ENCODE data around the gene PRKCE. TPM values are rescaled to one million over a fixed set of nuclear protein-coding genes. Genes with fewer than 3 reads are reported as not detected.

The PRKCE gene
- total RNA-seq, 1 donor from 2014 or later = 4.6 TPM

DNA sequence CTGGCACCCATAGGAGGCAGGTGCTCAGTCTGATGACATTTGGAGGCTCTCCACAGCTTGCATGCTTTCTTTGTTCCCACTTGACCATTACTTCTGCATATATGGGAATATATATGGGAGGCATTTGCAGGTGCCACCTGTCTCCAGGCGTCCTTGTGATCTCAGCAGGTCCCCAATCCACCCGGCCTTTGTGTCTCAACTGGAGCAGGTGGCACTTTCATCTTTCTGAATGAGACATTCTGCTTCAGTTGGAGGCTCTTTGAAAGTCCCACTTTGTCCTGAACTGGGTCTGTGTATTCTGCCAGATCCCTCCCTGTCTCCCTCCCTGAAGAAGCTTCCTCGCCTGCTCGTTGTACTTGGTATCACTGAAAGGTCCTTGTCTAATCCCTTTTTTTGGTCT is 327.6 kb downstream of the PRKCE start:
- no peaks in the 10 kb centered on the region for H3K4me1 ChIP-seq
- no peaks in the 10 kb centered on the region for H3K36me3 ChIP-seq
- no peaks in the 10 kb centered on the region for H3K9me3 ChIP-seq
- DNase-seq (ENCODE audit: low spot score in 2 of 2) = no peak
- H3K27ac ChIP-seq = no peak overlapping the region
- no peak overlapping the region for H3K4me3 ChIP-seq
- TF ChIP-seq, protein P1, sequence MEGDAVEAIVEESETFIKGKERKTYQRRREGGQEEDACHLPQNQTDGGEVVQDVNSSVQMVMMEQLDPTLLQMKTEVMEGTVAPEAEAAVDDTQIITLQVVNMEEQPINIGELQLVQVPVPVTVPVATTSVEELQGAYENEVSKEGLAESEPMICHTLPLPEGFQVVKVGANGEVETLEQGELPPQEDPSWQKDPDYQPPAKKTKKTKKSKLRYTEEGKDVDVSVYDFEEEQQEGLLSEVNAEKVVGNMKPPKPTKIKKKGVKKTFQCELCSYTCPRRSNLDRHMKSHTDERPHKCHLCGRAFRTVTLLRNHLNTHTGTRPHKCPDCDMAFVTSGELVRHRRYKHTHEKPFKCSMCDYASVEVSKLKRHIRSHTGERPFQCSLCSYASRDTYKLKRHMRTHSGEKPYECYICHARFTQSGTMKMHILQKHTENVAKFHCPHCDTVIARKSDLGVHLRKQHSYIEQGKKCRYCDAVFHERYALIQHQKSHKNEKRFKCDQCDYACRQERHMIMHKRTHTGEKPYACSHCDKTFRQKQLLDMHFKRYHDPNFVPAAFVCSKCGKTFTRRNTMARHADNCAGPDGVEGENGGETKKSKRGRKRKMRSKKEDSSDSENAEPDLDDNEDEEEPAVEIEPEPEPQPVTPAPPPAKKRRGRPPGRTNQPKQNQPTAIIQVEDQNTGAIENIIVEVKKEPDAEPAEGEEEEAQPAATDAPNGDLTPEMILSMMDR (IDR thresholded peaks at IDR 0.05) = no peak
- no peaks in the 10 kb centered on the region for H3K27me3 ChIP-seq
- intact Hi-C loops (cut with DNase I) = no loop called here

DNA sequence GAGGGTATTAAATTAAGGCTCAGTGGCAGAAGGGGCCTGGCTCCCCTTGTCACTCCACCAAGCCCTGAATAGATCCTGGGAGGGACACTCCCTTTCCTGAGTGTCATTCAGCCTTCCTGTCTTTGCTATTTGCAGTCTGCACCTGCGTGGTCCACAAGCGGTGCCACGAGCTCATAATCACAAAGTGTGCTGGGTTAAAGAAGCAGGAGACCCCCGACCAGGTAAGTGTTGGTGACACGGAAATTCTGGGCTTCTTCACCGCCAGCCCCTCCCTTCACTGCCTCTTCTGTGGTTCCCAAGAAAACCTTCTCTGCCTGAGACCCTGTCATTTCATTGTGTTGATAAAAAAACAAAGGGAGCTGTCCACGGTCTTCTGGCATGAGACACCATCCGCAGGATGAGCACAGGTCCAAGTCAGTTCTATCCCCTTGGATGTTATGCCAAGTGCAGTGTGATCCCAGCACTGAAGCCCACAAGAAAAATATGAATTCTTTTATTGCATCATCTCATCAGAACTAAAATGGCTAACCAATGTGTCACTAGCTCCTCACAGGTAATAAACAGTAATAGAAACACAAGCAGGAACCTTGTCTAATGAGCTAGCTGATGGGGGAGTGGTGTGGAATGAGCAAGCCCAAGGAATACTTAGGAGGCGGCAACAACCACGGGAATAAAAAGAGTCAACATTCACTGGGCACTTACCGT is 328.8 kb downstream of the PRKCE start:
- TF ChIP-seq, protein P1 (IDR thresholded peaks at IDR 0.05) = no peak
- no peaks in the 10 kb centered on the region for H3K4me1 ChIP-seq
- no peaks in the 10 kb centered on the region for H3K9me3 ChIP-seq
- intact Hi-C loops (cut with DNase I) = no loop called here
- H3K4me3 ChIP-seq = no peak overlapping the region
- no peak for DNase-seq (ENCODE audit: low spot score in 2 of 2)
- no peaks in the 10 kb centered on the region for H3K36me3 ChIP-seq
- H3K27me3 ChIP-seq = no peaks in the 10 kb centered on the region
- no peak overlapping the region for H3K27ac ChIP-seq

DNA sequence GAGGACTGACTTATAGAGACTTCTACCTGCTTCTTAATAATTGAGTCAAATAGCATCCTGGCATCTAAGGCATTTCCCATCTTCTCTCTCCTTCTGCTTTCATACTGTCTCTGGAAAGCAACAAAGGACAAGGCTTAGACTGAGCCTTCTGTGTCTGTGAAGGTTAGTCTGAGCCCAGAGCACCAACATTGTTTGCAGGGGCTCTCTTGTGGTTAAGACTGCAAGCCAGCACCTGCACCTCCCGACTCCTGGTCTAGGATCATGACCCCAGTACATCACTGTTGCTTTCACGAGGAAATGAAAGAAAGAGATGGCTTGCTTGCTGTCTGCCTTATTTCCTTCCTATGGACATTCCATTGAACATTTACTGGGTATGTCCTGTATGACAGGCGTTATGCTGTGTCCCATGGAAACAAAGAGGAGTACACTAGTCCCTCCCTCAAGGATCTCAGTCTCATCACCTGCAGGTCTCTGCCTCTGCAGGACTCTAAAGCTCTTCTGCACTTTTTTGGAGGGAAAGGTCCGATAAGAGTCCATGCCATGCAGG is 330.0 kb downstream of the PRKCE start:
- Histone ChIP-seq H3K4me3 (no peak overlapping the region), H3K9me3 (no peaks in the 10 kb centered on the region), H3K36me3 (no peaks in the 10 kb centered on the region), H3K4me1 (no peaks in the 10 kb centered on the region), H3K27ac (no peak overlapping the region), H3K27me3 (no peaks in the 10 kb centered on the region)
- TF ChIP-seq, protein P1 (IDR thresholded peaks at IDR 0.05) = no peak
- intact Hi-C loops (cut with DNase I) = no loop called here
- no peak for DNase-seq (ENCODE audit: low spot score in 2 of 2)

DNA sequence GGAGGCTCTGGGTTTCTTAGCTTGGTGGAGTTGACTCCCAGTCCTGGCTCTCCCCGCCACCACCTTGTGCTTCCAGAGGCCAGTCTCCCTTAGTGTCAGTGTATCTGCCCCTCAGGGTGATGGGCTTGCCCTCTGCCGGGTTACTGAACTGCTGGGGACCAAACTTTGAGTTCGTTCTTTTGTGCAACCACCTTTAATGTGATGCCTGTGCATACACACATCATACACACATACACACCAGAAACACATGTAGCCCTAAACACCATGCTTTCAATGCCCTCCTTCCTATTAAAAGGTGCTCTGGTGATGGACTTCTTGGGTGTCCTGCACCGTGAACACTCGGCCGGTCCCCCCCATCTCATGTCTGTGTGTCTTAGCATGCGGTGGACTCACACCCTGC is 330.6 kb downstream of the PRKCE start:
- Histone ChIP-seq H3K36me3 (no peaks in the 10 kb centered on the region), H3K9me3 (no peaks in the 10 kb centered on the region), H3K4me1 (no peaks in the 10 kb centered on the region), H3K4me3 (no peak overlapping the region), H3K27me3 (no peaks in the 10 kb centered on the region), H3K27ac (no peak overlapping the region)
- DNase-seq (ENCODE audit: low spot score in 2 of 2) = no peak
- intact Hi-C loops (cut with DNase I) = no loop called here
- TF ChIP-seq, protein P1 (IDR thresholded peaks at IDR 0.05) = no peak

DNA sequence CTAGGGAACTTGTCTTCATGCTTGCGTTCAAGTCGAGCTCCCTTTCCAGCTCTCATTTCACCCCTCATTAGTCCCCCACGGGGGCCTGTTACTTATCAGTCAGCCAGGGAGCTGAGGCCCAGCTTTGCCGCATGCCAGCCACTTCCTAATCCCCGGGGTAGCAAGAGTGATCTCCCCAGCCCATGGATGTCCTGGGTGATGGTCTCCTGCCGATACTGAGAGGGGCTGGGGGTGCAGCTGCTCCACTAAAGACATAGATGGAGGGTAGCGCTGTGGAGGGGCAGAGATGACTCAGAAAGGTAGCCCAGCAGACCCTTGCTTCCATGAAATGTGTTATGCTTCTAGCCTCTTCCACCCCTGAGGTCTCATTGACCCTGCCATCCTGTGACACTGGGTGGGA is 331.7 kb downstream of the PRKCE start:
- no peak overlapping the region for H3K4me3 ChIP-seq
- no peak overlapping the region for H3K27ac ChIP-seq
- no peaks in the 10 kb centered on the region for H3K36me3 ChIP-seq
- TF ChIP-seq, protein P1 (IDR thresholded peaks at IDR 0.05) = no peak
- no peak for DNase-seq (ENCODE audit: low spot score in 2 of 2)
- intact Hi-C loops (cut with DNase I) = no loop called here
- H3K9me3 ChIP-seq = no peaks in the 10 kb centered on the region
- no peaks in the 10 kb centered on the region for H3K27me3 ChIP-seq
- H3K4me1 ChIP-seq = peaks cover 0 to 6% of the 10 kb centered on the region in 2 donors

Measured in ascending aorta (tissue), 2 donors.